Adipocyte (in vitro differentiated cells): Measurements from ENCODE around the gene MATN4.

Experiments
- DNase-seq: peaks from one replicate; pipeline ENCODE4 v3.0.0-alpha.2; 2015; ENCODE audit warnings: low read depth
- H3K27me3 ChIP-seq: replicated peaks from 2 replicates; pipeline ENCODE4 v1.7.0; 2013; ENCODE audit warnings: mild to moderate bottlenecking, low read length, moderate library complexity; ENCODE audit not compliant: control insufficient read depth, insufficient read depth
- H3K36me3 ChIP-seq: 2 replicates; pipeline ENCODE4 v1.7.0; 2013; ENCODE audit warnings: low read length, mild to moderate bottlenecking, moderate library complexity; ENCODE audit not compliant: control insufficient read depth, insufficient read depth, severe bottlenecking
- H3K4me1 ChIP-seq: 2 replicates; pipeline ENCODE4 v1.7.0; 2013; ENCODE audit warnings: mild to moderate bottlenecking, low read length, moderate library complexity; ENCODE audit not compliant: control insufficient read depth, insufficient read depth
- H3K4me3 ChIP-seq: 2 replicates; pipeline ENCODE4 v1.7.0; 2013; ENCODE audit warnings: mild to moderate bottlenecking, low read length, moderate library complexity
- H3K9ac ChIP-seq: 2 replicates; pipeline ENCODE4 v1.7.0; 2013; ENCODE audit warnings: mild to moderate bottlenecking, low read length, moderate library complexity
- H3K9me3 ChIP-seq: 2 replicates; pipeline ENCODE4 v1.7.0; 2013; ENCODE audit warnings: mild to moderate bottlenecking, low read length, moderate library complexity; ENCODE audit not compliant: control insufficient read depth

Gene MATN4

DNA sequence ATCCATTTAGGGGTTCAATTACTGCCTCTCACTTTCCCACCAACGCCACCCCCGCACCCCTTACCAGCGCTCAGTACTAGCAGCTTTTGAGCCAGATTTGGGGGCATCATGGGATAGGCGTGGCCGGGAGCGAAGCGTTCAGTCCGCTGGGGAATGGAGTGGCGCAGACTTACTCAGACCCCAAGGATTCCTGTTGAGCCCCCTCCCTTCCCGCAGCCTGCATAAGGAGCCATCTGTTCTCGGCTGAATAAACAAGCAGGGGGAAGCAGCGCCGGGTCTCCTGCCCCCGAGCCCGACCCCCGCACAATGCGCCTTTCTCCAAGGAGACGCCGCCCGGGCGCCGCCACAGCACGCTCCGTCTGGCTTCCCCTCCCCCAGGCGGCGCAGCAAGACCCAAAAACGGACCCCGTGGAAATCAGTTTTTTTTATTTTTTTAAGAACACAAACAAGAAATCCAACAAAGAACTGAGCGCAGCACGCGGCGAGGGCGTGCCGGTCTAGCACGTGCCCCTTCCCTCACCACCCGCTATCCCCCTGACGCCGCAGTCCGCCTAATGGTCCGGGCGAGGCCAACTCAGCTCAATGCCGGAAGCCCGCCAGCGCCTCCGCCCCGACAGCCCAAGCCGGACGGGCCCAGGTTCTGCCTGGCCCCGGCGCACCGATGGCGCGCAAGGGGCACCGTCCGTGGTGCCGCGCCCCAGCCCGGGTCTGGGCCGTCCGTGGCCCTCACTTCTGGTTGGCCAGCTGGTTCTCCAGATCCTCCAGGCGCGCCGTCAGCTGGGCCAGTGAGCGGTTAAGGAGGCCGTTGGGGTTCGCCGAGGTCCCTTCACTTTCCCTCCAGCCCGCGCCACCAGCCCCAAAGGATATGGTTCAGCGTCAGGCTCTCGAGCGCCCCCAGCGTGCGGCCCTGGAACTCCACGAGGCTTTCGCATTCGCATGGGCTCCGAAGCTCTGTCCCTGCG lies 14.8 kb downstream of the MATN4 start:
- Histone ChIP-seq H3K9me3 (peaks cover 5% of the 10 kb centered on the region), H3K27me3 (peaks cover 27% of the 10 kb centered on the region), H3K36me3 (no peaks in the 10 kb centered on the region), H3K9ac (peak overlapping the region; percentile 46), H3K4me3 (peak overlapping the region; percentile 77), H3K4me1 (no peaks in the 10 kb centered on the region)
- DNase-seq, result peak; percentile 91

DNA sequence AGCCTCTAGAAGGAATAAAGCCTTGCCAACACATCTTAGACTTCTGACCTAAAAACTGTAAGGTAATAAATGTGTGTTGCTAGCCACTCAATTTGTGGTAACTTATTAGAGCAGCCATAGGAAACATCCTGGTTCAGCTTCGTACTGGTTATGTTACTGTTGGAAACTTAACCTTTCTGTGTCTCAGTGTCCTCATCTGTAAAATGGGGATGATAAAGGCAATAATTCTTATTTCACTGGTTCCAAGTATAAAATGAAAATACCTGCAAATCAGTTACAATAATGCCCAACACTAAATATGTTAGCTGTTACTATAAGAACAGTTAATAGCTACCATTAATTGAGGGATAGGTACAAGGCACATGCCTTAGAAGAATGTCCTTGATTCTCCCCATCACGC lies 15.8 kb downstream of the MATN4 start:
- no peak for DNase-seq

DNA sequence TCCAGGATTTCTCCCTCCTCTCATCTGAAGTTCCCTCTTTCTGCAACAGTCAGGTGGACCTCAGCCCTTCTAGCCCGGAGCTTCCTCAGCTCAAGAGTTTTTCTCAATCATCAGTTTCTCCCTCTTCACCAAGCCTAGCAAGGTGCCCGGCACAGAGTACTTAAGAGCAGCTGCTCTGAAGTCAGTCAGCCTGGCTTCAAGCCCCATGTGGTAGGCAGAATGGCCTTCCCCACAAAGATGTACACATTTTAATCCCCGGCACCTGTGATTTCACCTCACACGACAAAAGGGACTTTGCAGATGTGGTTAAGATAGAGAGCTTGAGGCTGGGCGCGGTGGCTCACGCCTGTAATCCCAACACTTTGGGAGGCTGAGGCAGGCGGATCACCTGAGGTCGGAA lies 16.6 kb downstream of the MATN4 start:
- no peak overlapping the region for H3K4me3 ChIP-seq

More for the DNA sequence above, 15.8 kb downstream of the MATN4 start:
- Histone ChIP-seq H3K27me3 (peaks cover 27% of the 10 kb centered on the region), H3K9ac (no peak overlapping the region), H3K4me1 (no peaks in the 10 kb centered on the region), H3K4me3 (no peak overlapping the region), H3K9me3 (peaks cover 5% of the 10 kb centered on the region), H3K36me3 (no peaks in the 10 kb centered on the region)

DNA sequence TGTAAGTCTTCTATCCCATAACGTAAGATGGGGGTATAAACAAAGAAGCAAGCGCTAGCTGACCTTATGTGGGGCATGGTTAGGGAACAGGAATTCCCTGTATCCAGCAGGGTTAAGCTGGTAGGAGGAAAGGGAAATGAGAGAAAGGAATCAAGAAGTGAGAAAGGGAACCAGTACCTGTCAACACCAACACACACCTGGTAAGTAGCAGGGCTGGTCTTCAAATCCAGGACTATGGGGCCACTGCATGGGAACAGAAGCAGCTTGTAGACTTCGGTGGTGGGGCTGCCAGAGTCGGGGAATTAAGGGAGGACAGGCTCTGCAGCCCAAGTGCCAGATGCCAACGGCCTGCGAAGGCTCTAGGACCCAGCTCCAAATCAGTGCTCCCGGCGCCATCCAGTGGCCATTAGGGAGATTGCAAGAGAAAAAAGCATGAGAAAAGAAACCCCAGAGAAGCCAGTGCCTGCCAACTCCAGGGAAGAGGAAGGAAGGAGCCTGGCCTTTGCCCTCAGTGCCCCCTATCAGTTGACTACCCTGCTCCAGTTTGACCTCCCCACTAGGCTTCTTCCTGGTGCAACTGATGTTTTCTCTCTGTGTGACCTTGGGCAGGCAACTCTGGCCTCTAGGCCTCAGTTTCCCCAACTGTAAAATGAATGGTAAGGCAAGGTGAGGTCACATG lies 17.3 kb downstream of the MATN4 start:
- Histone ChIP-seq H3K27me3 (peaks cover 21% of the 10 kb centered on the region), H3K36me3 (no peaks in the 10 kb centered on the region), H3K4me3 (no peak overlapping the region), H3K4me1 (no peaks in the 10 kb centered on the region), H3K9ac (no peak overlapping the region), H3K9me3 (peaks cover 5% of the 10 kb centered on the region)
- peak; percentile 92 for DNase-seq

More for the DNA sequence above, 16.6 kb downstream of the MATN4 start:
- DNase-seq, result no peak
- Histone ChIP-seq H3K36me3 (no peaks in the 10 kb centered on the region), H3K4me1 (no peaks in the 10 kb centered on the region), H3K9ac (no peak overlapping the region), H3K9me3 (peaks cover 5% of the 10 kb centered on the region), H3K27me3 (peaks cover 25% of the 10 kb centered on the region)

DNA sequence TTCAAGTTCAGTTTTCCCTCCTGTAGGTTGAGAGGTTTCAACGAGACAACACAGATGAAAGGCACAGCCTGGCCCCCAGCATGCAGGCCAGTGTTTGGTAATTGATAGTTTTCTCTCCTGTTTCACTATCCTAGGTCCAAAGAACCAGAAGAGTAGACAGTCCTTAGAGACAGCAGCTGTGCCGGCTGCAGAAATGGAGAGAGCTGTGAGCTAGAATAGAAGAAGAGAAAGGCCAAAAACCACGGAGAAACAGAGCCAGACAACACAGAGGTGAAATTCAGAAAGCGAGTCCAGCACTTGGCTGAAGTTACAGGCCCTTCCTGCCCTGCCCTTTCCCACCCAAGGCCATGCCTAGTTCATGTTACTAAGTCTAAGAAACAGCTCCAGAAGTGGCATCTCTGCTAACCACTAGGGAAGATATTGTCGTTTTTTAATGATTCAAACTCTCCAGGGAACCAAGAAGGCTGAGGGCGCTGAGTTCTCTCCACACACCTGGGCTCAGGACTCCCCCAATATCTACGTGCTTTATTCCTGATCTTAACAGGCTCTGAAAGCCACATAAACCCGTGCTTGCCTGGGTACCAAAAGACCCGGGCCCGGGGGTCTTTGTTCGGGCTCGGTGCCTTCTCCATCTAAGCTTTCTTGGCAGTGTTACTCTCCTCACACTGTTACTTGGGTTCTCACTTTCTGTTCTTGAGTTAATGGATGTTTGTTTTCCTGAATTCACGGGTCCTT lies 18.0 kb downstream of the MATN4 start:
- Histone ChIP-seq H3K9ac (no peak overlapping the region), H3K9me3 (peaks cover 5% of the 10 kb centered on the region), H3K36me3 (no peaks in the 10 kb centered on the region), H3K4me3 (no peak overlapping the region), H3K4me1 (no peaks in the 10 kb centered on the region), H3K27me3 (peaks cover 26% of the 10 kb centered on the region)
- no peak for DNase-seq

DNA sequence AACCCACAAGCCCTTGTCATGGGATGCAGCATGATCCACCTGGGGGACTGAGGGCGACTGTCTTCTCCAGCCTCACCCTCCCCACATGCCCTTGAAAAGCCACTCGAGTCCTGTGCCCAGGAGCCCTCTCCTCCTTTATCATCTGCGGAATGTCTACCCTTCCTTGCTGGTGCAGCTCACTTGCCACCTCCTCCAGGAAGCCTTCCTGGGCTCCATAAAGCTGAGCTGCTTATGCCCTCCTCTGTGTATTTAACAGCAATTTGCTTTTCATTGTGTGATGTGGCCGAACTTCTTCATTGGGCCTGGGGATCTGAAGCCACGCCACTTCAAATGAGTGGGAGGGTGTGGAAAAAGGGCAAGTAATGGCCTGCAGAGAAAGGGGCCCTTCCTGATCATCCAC lies 19.2 kb downstream of the MATN4 start:
- no peak overlapping the region for H3K9ac ChIP-seq
- H3K9me3 ChIP-seq, result no peaks in the 10 kb centered on the region
- no peaks in the 10 kb centered on the region for H3K36me3 ChIP-seq
- peaks cover 21% of the 10 kb centered on the region for H3K27me3 ChIP-seq
- no peak for DNase-seq
- no peak overlapping the region for H3K4me3 ChIP-seq
- H3K4me1 ChIP-seq, result no peaks in the 10 kb centered on the region

DNA sequence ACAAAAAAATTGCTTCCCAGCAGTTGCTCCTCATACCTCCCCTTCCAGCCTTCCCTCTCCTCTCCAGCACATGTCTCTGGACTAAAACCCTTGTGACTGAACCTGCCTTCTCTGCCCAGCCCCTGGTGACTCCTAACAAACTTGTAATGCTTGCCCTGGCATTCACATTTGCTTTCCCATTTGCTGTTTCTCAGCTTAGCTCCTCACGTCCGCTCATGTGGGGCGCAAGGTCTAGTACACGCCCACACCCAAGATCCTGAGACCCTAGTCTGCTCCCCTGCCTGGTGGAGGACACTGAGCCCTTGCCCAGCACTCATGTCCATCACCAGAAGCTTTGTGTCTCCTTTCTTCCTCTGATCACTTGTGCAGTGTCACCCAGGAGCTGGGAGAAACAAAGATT lies 19.7 kb downstream of the MATN4 start:
- H3K9me3 ChIP-seq, result no peaks in the 10 kb centered on the region
- no peak overlapping the region for H3K9ac ChIP-seq
- no peaks in the 10 kb centered on the region for H3K4me1 ChIP-seq
- no peak for DNase-seq
- peaks cover 21% of the 10 kb centered on the region for H3K27me3 ChIP-seq
- H3K4me3 ChIP-seq, result no peak overlapping the region
- no peaks in the 10 kb centered on the region for H3K36me3 ChIP-seq

DNA sequence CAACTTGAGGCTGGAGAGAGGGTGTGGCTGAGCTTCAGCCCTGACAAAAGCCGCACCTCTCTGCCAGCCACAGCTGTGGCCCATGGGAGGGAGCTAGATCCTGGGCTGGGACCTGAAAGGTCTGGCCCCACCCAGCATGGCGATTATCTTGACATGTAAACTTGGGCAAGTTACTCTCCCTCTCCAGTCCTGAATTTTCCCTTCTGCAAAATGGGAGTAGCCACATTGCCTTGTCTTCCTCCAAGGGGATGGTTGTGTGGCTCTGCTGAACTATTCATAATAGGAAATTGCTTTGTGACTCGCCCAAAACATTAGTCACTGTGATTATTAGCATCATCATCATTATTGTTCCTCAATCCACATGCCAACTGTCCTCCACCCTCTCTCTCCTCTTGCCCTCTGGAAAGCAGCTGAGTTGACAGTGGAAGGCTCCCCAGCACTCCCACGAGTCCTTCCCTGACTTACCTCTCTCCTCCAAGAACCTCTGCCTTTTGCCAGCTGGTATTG lies 24.5 kb downstream of the MATN4 start:
- no peak for DNase-seq
- H3K4me3 ChIP-seq, result no peak overlapping the region
- H3K4me1 ChIP-seq, result no peaks in the 10 kb centered on the region
- H3K9ac ChIP-seq, result no peak overlapping the region
- H3K27me3 ChIP-seq, result peaks cover 23% of the 10 kb centered on the region
- H3K9me3 ChIP-seq, result no peaks in the 10 kb centered on the region
- no peaks in the 10 kb centered on the region for H3K36me3 ChIP-seq

DNA sequence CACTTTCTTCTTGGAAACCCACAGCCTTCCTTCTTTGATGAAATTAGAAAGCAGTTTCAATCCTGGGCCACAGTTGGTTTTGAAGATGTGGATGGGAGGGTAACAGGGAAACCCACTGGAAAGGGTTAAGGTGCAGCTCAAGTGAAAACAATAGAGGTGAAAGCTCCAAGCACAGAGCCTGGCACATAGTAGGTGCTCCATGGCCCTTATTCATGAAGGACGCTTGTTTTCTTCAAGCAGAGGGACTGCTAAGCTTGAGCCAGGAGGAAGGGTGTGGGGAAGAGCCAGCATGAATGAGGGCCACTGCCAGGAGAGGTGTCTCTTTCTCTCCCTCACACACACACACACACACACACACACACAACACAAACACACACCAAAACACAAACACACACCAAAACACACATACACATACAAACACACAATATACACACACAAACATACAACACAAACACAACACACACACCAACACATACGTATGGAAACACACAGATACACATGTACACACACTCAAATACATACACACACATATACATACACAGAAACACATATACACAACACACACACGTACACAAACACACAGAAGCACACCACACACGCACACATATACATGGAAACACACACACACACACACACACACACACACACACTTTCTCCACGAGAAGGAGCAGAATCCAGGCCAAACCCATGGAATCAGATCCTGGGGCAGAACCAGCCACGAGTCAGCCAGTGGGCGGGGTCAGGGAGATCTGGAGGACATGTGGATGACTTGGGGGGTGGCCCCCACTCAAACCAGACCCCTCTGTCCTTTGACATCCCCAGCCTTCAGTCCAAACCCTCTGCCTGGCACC lies 25.2 kb downstream of the MATN4 start:
- Histone ChIP-seq H3K27me3 (peaks cover 23% of the 10 kb centered on the region), H3K36me3 (no peaks in the 10 kb centered on the region), H3K4me1 (no peaks in the 10 kb centered on the region)

DNA sequence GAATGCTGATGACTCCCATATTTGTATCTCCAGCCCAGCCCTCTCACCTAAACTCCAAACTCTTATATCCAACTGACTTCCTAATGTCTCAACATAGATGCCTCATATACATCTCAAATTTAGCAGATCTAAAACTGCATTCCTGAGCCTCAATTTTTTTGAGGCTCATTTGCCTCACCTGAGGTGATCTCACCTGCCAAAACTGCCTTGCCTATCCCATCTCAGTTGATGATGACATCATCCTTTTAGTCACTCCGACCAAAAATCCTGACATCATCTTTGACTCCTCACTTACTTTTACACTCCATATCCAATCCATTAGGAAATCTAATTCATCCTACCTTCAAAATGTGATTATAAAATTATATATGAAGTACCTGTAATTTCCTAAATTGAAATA lies 28.1 kb downstream of the MATN4 start:
- H3K4me1 ChIP-seq, result no peaks in the 10 kb centered on the region
- no peaks in the 10 kb centered on the region for H3K36me3 ChIP-seq
- H3K27me3 ChIP-seq, result peaks cover 25% of the 10 kb centered on the region

More for the DNA sequence above, 25.2 kb downstream of the MATN4 start:
- Histone ChIP-seq H3K9ac (no peak overlapping the region), H3K4me3 (no peak overlapping the region), H3K9me3 (no peaks in the 10 kb centered on the region)
- no peak for DNase-seq

More for the DNA sequence above, 28.1 kb downstream of the MATN4 start:
- no peak overlapping the region for H3K9ac ChIP-seq
- no peak for DNase-seq
- H3K4me3 ChIP-seq, result no peak overlapping the region
- H3K9me3 ChIP-seq, result no peaks in the 10 kb centered on the region
